Neuronal stem cell (in vitro differentiated cells): ENCODE data around the gene WWOX.

ENCODE experiments used
- DNase-seq: peaks from one replicate; pipeline ENCODE4 v3.0.0-alpha.2; 2013; ENCODE audit warnings: low spot score
- H2AFZ ChIP-seq: one replicate; pipeline ENCODE4 v1.6.1; 2013; ENCODE audit warnings: mild to moderate bottlenecking, low read length, inconsistent platforms
- H2AK5ac ChIP-seq: 2 replicates; pipeline ENCODE4 v1.6.1; 2013; ENCODE audit warnings: low read depth, mild to moderate bottlenecking, inconsistent platforms, low read length, moderate library complexity, mixed read lengths
- H2BK120ac ChIP-seq: 2 replicates; pipeline ENCODE4 v1.6.1; 2013; ENCODE audit warnings: low read depth, mild to moderate bottlenecking, inconsistent platforms, low read length, moderate library complexity, mixed read lengths
- H2BK12ac ChIP-seq: one replicate; pipeline ENCODE4 v1.6.1; 2013; ENCODE audit warnings: low read length, inconsistent platforms
- H2BK15ac ChIP-seq: 2 replicates; pipeline ENCODE4 v1.6.1; 2013; ENCODE audit warnings: mild to moderate bottlenecking, low read length, inconsistent platforms, mixed read lengths
- H2BK5ac ChIP-seq: one replicate; pipeline ENCODE4 v1.6.1; 2013; ENCODE audit warnings: inconsistent platforms, mild to moderate bottlenecking, low read length, moderate library complexity
- H3K14ac ChIP-seq: one replicate; pipeline ENCODE4 v1.6.1; 2013; ENCODE audit warnings: low read length, inconsistent platforms
- H3K18ac ChIP-seq: 2 replicates; pipeline ENCODE4 v1.6.1; 2013; ENCODE audit warnings: low read length, inconsistent platforms
- H3K23ac ChIP-seq: 2 replicates; pipeline ENCODE4 v1.6.1; 2013; ENCODE audit warnings: low read depth, mild to moderate bottlenecking, mixed read lengths, low read length, inconsistent platforms; ENCODE audit not compliant: poor library complexity
- H3K27ac ChIP-seq: replicated peaks from 3 replicates; pipeline ENCODE4 v1.5.1; 2013; ENCODE audit warnings: low read length, inconsistent platforms
- H3K27me3 ChIP-seq, 3 experiments: 2 replicates each; pipeline ENCODE4 v1.6.1; 2013; ENCODE audit warnings: low read length in 3 of 3, mild to moderate bottlenecking in 2 of 3, inconsistent platforms in 1 of 3, low read depth in 1 of 3, mixed read lengths in 1 of 3, moderate library complexity in 1 of 3; ENCODE audit not compliant: control insufficient read depth in 3 of 3, insufficient read depth in 3 of 3
- H3K36me3 ChIP-seq, 2 donors: replicated peaks in 1 of 2; 2 replicates each; pipeline ENCODE4 v1.6.1; 2013; ENCODE audit warnings: low read length in 2 of 2; ENCODE audit not compliant: control insufficient read depth in 2 of 2, insufficient read depth in 2 of 2
- H3K4ac ChIP-seq: 2 replicates; pipeline ENCODE4 v1.6.1; 2013; ENCODE audit warnings: inconsistent platforms, mild to moderate bottlenecking, low read length, moderate library complexity
- H3K4me1 ChIP-seq, 2 donors: 1 replicate in 1 of 2; 2 replicates in 1 of 2; pipeline ENCODE4 v1.6.1; 2013; ENCODE audit warnings: low read length in 2 of 2, low read depth in 1 of 2; ENCODE audit not compliant: control insufficient read depth in 2 of 2, insufficient read depth in 1 of 2
- H3K4me2 ChIP-seq: one replicate; pipeline ENCODE4 v1.6.1; 2013; ENCODE audit warnings: mild to moderate bottlenecking, low read length, inconsistent platforms; ENCODE audit not compliant: insufficient read depth, poor library complexity, severe bottlenecking
- H3K4me3 ChIP-seq, 2 donors: 2 replicates each; pipeline ENCODE4 v1.5.1; 2013; ENCODE audit warnings: low read length in 2 of 2, mild to moderate bottlenecking in 2 of 2, inconsistent platforms in 1 of 2, moderate library complexity in 1 of 2
- H3K79me1 ChIP-seq: one replicate; pipeline ENCODE4 v1.6.1; 2013; ENCODE audit warnings: low read depth, mild to moderate bottlenecking, inconsistent platforms, low read length, moderate library complexity
- H3K9ac ChIP-seq: one replicate; pipeline ENCODE4 v1.6.1; 2013; ENCODE audit warnings: mild to moderate bottlenecking, low read depth, low read length, inconsistent platforms; ENCODE audit not compliant: poor library complexity
- H3K9me3 ChIP-seq, 2 donors: replicated peaks in 1 of 2; 2 replicates each; pipeline versions ENCODE3 to v1.6.1; 2013; ENCODE audit warnings: low read length in 2 of 2, mild to moderate bottlenecking in 2 of 2, inconsistent platforms in 1 of 2, low read depth in 1 of 2, mixed read lengths in 1 of 2, moderate library complexity in 1 of 2; ENCODE audit not compliant: control insufficient read depth in 2 of 2, insufficient read depth in 1 of 2
- H4K8ac ChIP-seq: one replicate; pipeline ENCODE4 v1.6.1; 2013; ENCODE audit warnings: low read depth, mild to moderate bottlenecking, inconsistent platforms, low read length, moderate library complexity
- H4K91ac ChIP-seq: one replicate; pipeline ENCODE4 v1.6.1; 2013; ENCODE audit warnings: low read length, low read depth, mild to moderate bottlenecking, inconsistent platforms; ENCODE audit not compliant: poor library complexity
- WGBS, 2 donors: extraction: QIAGEN DNeasy Blood & Tissue Kit; methylation state at CpG; one replicate each; pipeline ENCODE4 v1.1.7; 2013; ENCODE audit warnings: missing lambda C conversion rate in 2 of 2, mixed read lengths in 1 of 2; ENCODE audit not compliant: insufficient read length in 2 of 2, insufficient replicate concordance in 1 of 2; ENCODE audit errors: extremely low coverage in 2 of 2; 5-methylcytosine and 5-hydroxymethylcytosine counted together

Gene WWOX

DNA sequence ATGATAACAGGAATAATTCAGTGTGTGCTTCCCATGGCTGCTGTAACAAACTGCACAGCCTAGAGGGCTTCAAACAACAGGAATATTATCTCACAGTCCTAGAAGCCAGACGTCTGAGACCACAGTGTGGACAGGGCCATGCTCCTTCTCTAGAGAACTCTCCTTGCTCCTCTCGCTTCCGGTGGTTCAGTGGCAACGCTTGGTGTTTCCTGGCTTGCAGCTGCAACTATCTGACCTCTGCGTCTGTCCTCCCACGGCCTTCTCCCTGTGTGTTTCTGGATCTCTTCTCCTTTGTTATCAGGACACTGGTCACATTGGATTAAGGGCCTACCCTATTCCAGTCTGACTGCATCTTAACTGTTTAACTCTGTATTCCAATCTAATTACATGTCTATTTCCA is 1086.7 kb downstream of the WWOX start:
- H3K14ac ChIP-seq: no peak overlapping the region
- no peaks in the 10 kb centered on the region for H3K36me3 ChIP-seq
- no peak overlapping the region for H2BK120ac ChIP-seq
- no CpG with 5 or more reads among the region's 6 CpGs for WGBS, 2 donors
- no peak overlapping the region for H2BK5ac ChIP-seq
- H2BK12ac ChIP-seq: no peak overlapping the region
- no peak overlapping the region for H3K27ac ChIP-seq
- no peak overlapping the region for H2BK15ac ChIP-seq
- peak overlapping the region; percentile 15 for H2AFZ ChIP-seq
- H4K91ac ChIP-seq: no peak overlapping the region
- no peak overlapping the region for H4K8ac ChIP-seq
- no peak overlapping the region for H2AK5ac ChIP-seq
- no peak overlapping the region for H3K18ac ChIP-seq
- H3K4me3 ChIP-seq: no peak overlapping the region
- no peak overlapping the region for H3K23ac ChIP-seq
- H3K27me3 ChIP-seq: no peaks in the 10 kb centered on the region
- peaks cover 3 to 10% of the 10 kb centered on the region in 2 donors for H3K9me3 ChIP-seq
- no peak for DNase-seq
- H3K9ac ChIP-seq: no peak overlapping the region
- no peak overlapping the region for H3K4me2 ChIP-seq
- H3K4me1 ChIP-seq: peaks cover 9 to 11% of the 10 kb centered on the region in 2 donors
- H3K79me1 ChIP-seq: no peaks in the 10 kb centered on the region
- no peak overlapping the region for H3K4ac ChIP-seq

GRCh38 chr16:79188115-79188738 is 1088.8 kb downstream of the WWOX start:
- Histone ChIP-seq H4K8ac (no peak overlapping the region), H3K27me3 (no peaks in the 10 kb centered on the region), H2AFZ (no peak overlapping the region), H3K4ac (no peak overlapping the region), H3K9me3 (peaks cover 3 to 10% of the 10 kb centered on the region in 2 donors), H3K4me1 (peaks cover 9 to 10% of the 10 kb centered on the region in 2 donors), H4K91ac (no peak overlapping the region), H2BK12ac (no peak overlapping the region), H3K4me3 (no peak overlapping the region), H3K79me1 (no peaks in the 10 kb centered on the region), H2BK5ac (no peak overlapping the region), H3K18ac (no peak overlapping the region), H2AK5ac (no peak overlapping the region), H3K14ac (no peak overlapping the region), H3K36me3 (no peaks in the 10 kb centered on the region), H2BK120ac (no peak overlapping the region), H3K27ac (no peak overlapping the region), H3K23ac (no peak overlapping the region), H3K4me2 (no peak overlapping the region), H2BK15ac (no peak overlapping the region), H3K9ac (no peak overlapping the region)
- WGBS, 2 donors: no CpG with 5 or more reads among the region's 13 CpGs
- no peak for DNase-seq

- WGBS, 2 donors: no CpG with 5 or more reads among the region's 5 CpGs
- DNase-seq: no peak
- Histone ChIP-seq H2AK5ac (no peak overlapping the region), H3K23ac (no peak overlapping the region), H2BK12ac (no peak overlapping the region), H3K27ac (no peak overlapping the region), H3K79me1 (no peaks in the 10 kb centered on the region), H2AFZ (no peak overlapping the region), H2BK120ac (no peak overlapping the region), H2BK5ac (no peak overlapping the region), H3K36me3 (no peaks in the 10 kb centered on the region), H3K9ac (no peak overlapping the region), H3K18ac (no peak overlapping the region), H2BK15ac (no peak overlapping the region), H4K91ac (no peak overlapping the region), H3K4ac (no peak overlapping the region), H3K14ac (no peak overlapping the region), H3K9me3 (peaks cover 3 to 10% of the 10 kb centered on the region in 2 donors), H3K27me3 (no peaks in the 10 kb centered on the region), H3K4me3 (no peak overlapping the region), H4K8ac (no peak overlapping the region), H3K4me2 (no peak overlapping the region), H3K4me1 (peaks cover 9 to 10% of the 10 kb centered on the region in 2 donors)
These were observed 1089.3 kb downstream of the WWOX start for GRCh38 chr16:79188739-79189122.

DNA sequence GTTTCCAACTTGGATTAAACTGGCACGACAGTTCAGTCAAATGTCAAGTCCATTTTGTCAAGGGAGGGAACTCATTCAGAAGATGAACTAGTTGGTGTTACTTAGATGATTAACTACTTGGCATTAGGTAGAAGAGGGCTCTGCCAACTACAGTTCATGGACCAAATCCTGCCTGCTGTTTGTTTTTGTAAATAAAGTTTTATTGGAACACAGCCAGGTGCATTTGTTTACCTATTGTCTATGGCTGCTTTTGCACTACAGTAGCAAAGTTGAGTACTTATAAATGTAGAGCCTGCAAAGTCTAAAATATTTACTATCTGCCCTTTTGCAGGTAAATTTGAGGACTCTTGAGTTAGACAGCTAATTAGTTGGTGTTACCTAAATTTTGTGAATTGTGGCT is 1091.1 kb downstream of the WWOX start:
- Histone ChIP-seq H2AK5ac (no peak overlapping the region), H3K4me3 (no peak overlapping the region), H4K91ac (no peak overlapping the region), H3K23ac (no peak overlapping the region), H3K27ac (no peak overlapping the region), H3K9me3 (peaks cover 3 to 10% of the 10 kb centered on the region in 2 donors), H3K36me3 (no peaks in the 10 kb centered on the region), H3K27me3 (no peaks in the 10 kb centered on the region), H4K8ac (no peak overlapping the region), H3K4me1 (peaks cover under 1 to 6% of the 10 kb centered on the region in 2 donors), H2BK12ac (no peak overlapping the region), H3K4me2 (no peak overlapping the region), H2AFZ (no peak overlapping the region), H3K14ac (no peak overlapping the region), H3K4ac (no peak overlapping the region), H2BK15ac (no peak overlapping the region), H3K18ac (no peak overlapping the region), H2BK5ac (no peak overlapping the region), H3K79me1 (no peaks in the 10 kb centered on the region), H3K9ac (no peak overlapping the region), H2BK120ac (no peak overlapping the region)
- DNase-seq: no peak
- WGBS, 2 donors: no CpG with 5 or more reads among the region's 1 CpG
